ENCODE results near the gene NDUFB10. TPM values are rescaled to one million over a fixed set of nuclear protein-coding genes. Genes with fewer than 3 reads are reported as not detected.
"Not testable (repeated sequence)": the region's sequence is repeated elsewhere in the genome, so short reads cannot be mapped to it uniquely, and the experiment has no call there.

NDUFB10 gene
- polyA plus RNA-seq, 10 donors: 111 to 148 (median 127) TPM

DNA sequence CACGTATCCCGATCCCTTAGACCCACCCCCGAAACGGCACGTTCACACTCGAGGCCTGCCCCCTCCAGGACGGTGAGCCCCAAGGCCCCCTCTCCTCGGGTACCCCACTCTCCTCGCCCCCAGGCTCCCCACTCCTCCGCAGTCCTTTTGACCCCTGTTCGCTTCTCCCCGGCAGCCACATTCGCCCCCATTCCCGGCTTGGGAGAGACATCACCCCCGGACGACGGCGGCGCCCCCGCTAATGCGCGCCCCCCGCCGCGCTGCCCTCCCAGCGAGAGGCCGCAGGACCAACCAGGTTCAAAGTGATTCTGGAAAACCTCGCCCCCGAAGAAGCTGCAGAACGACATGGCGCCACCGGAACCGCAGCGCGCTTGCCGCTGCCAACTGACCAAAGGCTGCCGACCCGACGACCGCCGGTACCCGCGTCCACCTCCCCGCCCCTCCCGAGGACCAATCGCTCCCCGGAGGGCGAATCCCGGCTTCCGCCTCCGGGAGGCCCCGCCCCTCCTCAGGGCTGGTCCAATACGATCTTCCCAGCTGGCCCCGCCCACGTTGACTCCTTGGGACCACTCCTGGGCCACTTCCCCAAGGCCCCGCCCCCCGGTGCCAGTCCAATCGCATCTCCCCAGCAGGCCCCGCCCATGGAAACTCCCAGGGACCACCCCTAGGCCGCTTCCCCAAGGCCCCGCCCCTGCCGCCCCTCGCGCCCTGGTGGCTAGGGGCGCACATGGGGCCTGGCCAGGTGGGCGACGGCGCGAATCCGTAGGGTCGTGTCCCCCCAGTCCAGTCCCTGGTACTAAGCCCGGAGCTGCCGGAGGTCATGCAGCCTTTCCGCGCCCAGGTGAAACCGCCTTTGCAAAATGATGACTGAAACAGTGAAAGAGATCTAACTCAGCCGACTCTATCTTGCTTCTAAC lies 16.3 kb upstream of the NDUFB10 start, which contains the start of gene MSRB1:
Gene MSRB1, minus strand, starts transcription at position 390 of the 917 bp plus-strand sequence. Its CDS starts 43 bp downstream, at position 347.
- peak; percentile 98 to 99 (median 98) for DNase-seq

DNA sequence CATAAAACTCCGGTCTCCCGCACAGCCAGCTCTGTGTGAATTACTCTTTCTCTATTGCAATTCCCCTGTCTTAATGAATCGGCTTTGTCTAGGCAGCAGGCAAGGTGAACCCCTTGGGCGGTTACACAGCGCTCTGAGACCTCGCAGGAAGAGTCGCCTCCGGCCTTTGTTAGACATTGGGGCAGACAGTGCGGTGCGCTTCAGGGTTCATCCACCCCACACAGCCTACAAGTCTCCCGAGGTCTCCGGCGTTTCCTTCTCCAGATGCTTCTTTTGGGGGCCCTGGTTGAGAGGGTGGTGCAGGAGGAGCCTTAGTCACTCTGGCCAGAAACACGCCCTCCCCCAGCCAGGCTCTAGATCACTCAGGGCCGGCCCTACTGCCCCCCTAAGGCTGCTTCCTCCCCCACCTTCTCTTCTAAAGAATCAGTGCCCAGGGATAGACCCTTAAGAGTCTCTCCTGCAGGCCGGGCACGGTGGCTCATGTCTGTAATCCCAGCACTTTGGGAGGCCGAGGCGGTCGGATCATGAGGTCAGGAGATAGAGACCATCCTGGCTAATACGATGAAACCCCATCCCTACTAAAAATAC lies 14.6 kb upstream of the NDUFB10 start:
- DNase-seq: no peak

DNA sequence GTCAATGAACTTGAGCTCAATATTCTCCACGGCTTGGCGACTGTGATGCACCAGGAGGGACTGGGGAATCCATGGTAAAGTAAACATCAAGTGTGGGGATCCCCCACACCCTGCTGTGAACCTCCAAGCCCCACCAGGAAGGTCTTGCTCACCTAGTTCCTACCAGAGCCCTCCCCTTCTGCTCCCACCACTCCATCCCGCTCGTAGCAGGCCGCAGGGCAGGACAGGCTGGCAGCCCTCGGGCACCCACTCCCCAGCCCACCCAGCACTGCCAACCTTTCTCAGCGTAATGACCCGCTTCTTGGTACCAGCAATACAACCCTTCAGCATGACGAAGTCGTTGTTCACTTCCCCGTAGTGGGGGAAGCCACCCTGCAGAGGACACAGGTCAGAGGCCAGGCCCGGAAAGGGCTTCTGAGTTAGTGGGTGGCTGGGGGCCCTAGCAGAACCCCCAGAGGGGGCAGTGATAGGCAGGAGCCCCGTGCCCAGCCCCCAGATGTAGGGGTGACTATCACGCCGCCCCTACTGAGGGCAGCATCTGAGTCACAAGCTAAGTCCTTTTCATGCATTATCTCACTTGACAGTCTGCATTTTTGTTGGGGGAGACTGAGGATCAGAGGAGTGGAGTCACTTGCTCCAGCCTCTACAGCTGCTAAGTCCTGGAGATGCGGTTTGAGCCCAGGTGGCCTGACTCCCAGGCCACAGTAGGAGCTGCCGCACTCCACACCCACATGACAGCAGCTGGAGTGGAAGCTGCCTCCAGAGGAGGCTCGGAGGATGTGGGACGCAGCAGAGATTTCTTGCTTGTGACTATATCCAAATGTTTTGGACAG lies 13.6 kb upstream of the NDUFB10 start:
- no peak for DNase-seq

DNA sequence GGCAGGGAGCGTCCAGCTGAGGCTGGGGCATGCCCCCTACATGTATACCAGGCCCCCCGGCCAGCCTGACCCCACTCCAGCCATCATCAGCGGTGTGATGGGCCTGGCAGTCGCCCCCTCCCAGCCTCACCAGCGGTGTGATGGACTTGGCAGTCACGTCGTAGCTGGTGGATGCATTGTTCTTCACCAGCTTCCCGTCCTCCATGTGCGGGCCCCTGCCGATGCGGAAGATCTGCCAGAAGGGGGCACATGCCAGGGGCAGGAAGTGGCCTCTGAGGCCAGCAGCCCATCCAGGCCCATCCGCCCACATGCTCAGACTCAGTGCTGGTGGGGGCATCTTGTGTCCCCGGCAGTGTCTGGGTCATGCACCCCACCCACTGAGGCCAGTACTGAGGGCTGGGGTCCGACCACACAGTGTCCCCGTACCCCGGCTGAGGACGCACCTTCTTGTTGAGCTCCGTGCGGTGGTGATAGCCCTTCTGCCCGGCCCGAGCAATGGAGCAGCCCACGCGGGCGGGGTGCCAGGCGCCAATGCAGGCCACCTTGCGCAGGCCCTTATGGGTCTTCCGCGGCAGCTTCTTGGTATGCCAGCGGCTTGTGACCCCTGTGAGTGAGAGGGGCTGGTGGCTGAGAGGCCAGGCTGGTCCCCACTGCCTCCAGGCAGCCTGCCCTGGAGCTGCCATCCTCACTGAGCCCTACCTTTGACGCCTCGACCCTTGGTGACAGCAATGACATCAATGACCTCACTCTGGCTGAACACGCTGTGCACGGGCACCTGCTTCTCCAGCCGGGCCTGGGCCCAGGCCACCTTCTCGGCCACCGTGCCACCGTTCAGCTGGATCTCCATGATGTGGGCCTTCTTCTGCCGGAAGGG lies 12.6 kb upstream of the NDUFB10 start:
- DNase-seq: no peak

DNA sequence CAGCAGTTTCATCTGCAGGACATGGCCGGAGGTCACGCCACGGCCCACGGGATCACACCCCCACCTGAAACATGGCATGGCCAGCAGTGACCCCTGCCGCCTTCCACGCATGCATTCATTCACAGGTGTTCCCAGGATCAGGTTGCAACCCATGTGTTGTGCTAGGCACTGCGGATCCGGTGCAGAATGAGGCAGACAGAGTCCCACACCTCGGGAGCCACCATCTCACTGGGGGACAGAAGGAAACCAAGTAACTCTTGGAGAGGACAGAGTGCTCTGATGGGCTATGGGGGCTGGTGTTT lies 12.0 kb upstream of the NDUFB10 start:
- DNase-seq: no peak

DNA sequence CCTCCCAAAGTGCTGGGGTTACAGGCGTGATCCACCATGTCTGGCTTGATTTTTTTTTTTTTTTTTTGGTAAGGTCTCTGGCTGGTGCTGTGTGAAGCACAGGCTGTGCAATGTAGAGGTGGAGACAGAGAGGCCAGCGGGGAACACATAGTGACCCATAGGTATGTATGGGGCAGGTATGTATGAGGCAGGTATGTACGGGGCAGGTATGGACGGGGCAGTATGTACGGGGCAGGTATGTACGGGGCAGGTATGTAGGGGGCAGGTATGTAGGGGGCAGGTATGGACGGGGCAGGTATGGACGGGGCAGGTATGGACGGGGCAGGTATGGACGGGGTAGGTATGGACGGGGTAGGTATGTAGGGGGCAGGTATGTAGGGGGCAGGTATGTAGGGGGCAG lies 9.8 kb upstream of the NDUFB10 start:
- no peak for DNase-seq

DNA sequence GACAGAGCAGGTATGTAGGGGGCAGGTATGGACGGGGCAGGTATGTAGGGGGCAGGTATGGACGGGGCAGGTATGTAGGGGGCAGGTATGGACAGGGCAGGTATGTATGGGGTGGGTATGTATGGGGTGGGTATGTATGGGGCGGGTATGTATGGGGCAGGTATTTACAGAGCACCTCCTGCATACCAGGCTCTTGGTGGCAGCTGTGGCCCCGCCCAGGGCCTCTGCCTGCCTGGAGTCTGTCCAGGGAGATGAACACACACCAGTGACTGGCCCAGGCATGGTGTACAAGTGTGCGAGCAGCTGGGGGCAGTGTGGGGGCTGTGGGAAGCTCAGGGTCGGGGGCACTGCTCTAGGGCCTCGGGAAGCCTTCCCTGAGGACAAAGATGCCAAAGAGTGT lies 9.3 kb upstream of the NDUFB10 start:
- no peak for DNase-seq

DNA sequence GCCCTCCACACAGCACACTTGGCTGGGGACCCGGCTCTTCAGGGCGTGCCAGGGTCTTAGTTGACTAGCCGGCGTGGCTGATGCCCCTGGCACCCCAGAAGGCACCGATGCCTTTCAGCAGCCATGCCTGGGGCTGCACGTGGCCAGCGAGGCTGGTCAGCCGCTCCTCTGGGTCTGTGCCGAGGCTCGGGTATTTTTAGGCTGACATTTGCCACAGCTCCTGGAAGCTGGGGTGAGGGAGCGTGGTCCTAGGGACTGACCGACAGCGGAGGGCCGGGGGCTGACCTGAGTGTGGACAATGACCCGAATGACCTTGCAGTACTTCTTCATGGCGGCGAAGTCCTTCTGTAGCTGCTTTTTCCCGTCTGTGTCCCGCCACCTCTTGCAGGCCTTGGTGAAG lies 8.8 kb upstream of the NDUFB10 start:
- DNase-seq: no peak

DNA sequence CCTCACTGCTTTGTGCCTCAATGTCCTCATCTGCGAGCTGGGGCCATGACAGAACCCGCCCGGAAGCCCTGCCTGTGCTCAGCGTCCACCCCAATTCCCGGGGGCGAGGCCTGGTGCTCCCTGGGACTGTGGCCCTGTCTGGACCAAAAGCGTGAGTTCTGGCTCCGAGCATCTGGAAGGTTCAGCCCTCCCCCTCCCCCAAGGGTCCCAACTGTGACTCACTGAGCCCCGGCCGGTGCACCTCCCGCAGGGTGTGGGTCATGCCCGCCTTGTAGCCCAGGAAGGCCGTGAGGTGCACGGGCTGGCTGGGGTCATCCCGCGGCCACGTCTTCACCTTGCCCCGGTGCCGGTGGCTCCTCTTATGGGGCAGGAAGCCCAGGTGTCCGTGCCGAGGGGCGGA lies 5.6 kb upstream of the NDUFB10 start:
- no peak for DNase-seq

DNA sequence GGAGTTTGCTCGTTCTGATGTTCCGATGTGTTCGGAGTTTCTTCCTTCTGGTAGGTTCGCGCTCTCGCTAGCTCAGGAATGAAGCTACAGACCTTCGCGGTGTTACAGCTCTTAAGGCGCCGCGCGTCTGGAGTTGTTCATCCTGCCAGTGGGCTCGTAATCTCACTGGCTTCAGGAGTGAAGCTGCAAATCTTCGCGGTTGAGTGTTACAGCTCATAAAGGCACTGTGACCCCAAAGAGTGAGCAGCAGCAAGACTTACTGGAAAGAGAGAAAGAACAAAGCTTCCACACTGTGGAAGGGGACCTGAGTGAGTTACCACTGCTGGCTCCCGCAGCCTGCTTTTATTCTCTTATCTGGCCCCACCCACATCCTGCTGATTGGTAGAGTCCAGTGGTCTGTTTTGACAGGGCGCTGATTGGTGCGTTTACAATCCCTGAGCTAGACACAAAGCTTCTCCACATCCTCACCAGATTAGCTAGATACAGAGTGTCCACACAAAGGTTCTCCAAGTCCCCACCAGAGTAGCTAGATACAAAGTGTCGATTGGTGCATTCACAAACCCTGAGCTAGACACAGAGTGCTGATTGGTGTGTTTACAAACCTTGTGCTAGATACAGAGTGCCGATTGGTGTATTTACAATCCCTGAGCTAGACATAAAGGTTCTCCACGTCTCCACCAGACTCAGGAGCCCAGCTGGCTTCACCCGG lies 1.8 kb upstream of the NDUFB10 start:
- not testable (repeated sequence) for DNase-seq

DNA sequence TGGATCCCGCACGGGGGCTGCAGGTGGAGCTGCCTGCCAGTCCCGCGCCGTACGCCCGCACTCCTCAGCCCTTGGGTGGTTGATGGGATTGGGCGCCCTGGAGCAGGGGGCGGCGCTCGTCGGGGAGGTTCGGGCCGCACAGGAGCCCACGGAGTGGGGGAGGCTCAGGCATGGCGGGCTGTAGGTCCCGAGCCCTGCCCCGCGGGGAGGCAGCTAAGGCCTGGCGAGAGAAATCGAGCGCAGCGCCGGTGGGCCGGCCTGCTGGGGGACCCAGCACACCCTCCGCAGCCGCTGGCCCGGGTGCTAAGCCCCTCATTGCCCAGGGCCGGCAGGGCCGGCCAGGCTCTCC lies 1.2 kb upstream of the NDUFB10 start:
- not testable (repeated sequence) for DNase-seq

DNA sequence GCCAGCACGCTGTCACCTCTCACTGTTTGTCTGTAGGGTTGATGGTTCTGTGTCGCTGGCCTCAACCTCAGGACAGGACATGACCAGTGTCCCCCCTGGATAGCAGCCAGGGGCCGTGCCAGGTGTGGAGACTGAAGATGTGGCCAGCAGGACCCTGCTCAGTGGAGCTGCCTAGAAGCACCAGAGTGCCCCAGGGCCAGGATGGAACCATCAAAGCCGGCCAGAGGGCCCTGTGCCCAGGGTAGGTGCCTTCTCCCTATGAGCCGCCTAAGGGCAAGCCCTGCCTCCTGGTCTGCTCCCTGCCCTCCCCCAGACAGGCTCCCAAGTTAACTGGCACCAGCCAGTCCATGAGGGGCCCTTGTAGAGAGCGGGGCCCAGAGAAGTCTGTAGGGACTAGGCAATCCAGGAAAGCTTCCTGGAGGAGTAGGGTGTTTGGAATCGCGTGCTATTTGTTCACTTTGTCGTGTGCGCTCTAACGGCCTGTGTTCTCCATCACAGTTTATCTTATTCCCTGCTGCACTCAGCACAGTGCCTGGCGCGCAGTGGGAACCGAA lies 546 bp upstream of the NDUFB10 start:
- DNase-seq: no peak

DNA sequence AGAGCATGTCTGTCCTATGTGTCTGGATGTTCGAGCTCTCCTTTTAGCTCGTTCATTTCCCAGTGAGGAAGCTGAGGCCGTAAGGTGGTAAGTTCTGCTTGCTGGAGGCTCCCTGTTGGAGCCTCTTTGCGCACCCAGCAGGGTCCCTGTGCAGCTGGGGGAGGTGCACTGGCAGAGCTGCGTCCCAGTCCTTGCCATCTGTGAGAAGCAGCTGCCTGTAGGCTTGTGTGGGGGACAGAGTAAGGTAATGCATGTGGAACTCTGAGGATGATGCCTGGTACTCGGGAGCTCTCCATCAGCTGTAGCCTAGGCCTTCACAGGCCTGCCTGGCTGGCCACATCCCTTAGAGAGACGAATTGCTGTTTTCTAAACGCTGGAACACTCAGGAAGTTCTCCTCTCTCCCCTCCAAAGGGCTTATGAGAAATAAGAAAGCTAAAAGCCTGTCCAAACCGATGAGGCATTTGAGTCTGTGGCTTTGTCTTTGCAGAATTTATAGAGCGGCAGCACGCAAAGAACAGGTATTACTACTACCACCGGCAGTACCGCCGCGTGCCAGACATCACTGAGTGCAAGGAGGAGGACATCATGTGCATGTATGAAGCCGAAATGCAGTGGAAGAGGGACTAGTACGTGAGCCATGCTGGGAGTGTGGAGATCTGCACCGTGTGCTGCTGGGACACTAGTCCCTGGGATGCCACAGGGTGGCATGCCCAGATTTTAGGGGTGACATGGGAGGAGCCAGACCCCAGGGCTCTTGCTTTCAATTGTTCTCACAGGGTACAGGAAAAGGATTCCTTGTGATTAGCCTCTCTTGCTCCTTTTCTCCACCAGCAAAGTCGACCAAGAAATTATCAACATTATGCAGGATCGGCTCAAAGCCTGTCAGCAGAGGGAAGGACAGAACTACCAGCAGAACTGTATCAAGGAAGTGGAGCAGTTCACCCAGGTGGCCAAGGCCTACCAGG lies 1.6 kb downstream of the NDUFB10 start:
- no peak for DNase-seq

DNA sequence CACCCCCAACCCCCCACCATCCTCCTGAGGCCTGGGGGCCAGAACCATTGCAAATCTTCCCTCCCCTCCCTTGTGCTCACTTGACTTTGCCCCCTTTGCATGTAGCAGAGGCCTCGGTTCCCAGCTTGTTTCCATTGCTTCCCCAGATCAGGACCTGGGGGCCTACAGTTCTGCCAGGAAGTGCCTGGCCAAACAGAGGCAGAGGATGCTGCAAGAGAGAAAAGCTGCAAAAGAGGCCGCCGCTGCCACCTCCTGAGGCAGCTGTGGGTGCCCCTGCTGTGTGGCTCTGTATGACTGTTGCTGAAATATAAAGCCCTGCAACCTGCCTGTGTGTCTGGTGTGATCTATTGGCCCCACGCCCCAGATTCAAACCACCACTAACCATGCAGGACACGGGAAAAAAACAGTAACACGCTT lies 2.3 kb downstream of the NDUFB10 start:
- no peak for DNase-seq

DNA sequence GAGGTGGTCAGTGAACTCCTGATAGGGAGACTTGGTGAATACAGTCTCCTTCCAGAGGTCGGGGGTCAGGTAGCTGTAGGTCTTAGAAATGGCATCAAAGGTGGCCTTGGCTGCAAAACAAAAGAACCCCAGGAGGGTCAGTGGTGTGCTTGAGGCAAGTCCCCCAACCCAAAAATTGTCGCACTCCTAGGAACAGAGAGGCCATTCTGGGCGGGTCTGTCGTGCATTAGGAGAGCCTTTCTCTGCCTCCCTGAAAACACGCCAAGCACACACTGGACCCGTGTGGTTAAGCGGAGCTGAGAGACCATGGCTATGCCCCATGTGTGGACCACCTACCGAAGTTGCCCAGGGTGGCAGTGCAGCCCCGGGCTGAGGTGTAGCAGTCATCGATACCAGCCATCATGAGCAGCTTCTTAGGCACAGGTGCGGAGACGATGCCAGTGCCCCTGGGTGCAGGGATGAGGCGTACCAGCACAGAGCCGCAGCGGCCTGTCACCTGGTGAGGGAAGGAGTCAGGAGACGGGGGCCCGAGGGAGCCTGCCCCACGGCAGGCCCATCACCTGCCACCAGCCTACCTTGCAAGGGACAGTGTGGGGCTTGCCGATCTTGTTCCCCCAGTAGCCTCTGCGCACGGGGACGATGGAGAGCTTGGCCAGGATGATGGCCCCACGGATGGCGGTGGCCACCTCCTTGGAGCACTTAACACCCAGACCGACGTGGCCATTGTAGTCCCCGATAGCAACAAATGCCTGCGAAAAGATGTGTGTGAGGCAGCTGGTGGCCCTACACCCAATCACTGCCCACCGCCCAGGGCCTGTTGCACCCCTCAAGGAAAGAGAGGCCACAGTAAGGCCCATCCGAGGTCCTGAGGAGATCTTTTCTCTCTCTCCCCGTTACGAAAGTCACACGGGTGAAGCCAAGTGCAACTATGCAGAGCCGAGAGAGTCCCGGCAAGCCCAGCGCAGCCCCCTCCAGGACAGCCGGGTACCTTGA lies 3.1 kb downstream of the NDUFB10 start:
- DNase-seq: not testable (repeated sequence)

DNA sequence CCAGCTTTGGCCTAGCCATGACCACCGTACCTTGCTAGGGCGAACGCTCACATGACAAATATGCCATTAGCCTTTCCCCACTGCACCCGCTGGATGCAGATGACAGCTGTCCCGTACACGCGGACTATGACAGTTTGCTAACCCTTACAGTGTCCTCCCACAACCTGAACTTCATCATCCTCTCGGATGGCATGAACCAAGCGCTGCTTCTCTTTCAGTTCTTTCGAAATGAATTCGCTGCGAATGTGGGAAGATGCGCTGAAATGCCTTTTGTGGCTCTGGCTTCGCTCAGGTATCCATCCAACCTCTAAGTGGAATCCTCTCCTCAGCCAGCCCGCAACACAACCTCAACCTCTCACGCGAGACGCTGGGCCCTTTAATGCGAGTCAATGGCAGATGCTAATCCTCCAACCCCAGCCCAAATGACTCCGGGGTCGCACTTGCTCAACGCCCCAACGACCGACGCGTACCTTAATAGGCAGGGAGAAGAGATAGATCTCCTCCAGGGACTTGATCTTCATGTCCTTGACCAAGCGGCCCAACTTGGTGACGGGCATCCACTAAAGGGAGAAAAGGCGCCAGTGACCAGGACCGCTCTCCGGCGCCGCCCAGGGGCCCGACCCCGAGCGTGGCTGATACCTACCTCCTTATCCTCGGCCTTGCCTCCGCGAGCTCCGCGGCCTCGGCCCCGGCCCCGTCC lies 4.6 kb downstream of the NDUFB10 start:
- DNase-seq: peak in 1 of 3 donors; percentile 59

Data from muscle of back (tissue), 11 donors.